ENCODE results near the gene SETBP1. TPM values are rescaled to one million over a fixed set of nuclear protein-coding genes. Genes with fewer than 3 reads are reported as not detected.
A peak's percentile ranks its signal among the peaks of the same experiment; 100 is the strongest.

The SETBP1 gene
- total RNA-seq, 4 donors from 2014 or later, result 3.3 to 86.6 (median 16.3) TPM

GRCh38 chr18:44838971-44839666 lies 158.4 kb downstream of the SETBP1 start:
- Histone ChIP-seq H3K27ac (peak overlapping the region in 1 of 4 donors; percentile 65), H3K4me1 (peaks cover 0 to 21% (median 8%) of the 10 kb centered on the region in 4 donors)

GRCh38 chr18:44840058-44840790 lies 159.5 kb downstream of the SETBP1 start:
- H3K27ac ChIP-seq, result no peak overlapping the region
- no peaks in the 10 kb centered on the region for H3K36me3 ChIP-seq
- H3K4me1 ChIP-seq, result peaks cover 0 to 21% (median 8%) of the 10 kb centered on the region in 4 donors
- TF ChIP-seq POLR2A (IDR thresholded peaks at IDR 0.05), result no peak
- TF ChIP-seq CTCF (IDR thresholded peaks at IDR 0.05), result no peak
- no peaks in the 10 kb centered on the region for H3K27me3 ChIP-seq
- no peak overlapping the region for H3K4me3 ChIP-seq
- no peak for DNase-seq
- no peaks in the 10 kb centered on the region for H3K9me3 ChIP-seq

More at GRCh38 chr18:44838971-44839666, 158.4 kb downstream of the SETBP1 start:
- TF ChIP-seq CTCF (IDR thresholded peaks at IDR 0.05), result no peak
- TF ChIP-seq POLR2A (IDR thresholded peaks at IDR 0.05), result no peak
- no peaks in the 10 kb centered on the region for H3K36me3 ChIP-seq
- no peaks in the 10 kb centered on the region for H3K27me3 ChIP-seq
- H3K9me3 ChIP-seq, result no peaks in the 10 kb centered on the region
- peak; percentile 58 to 91 (median 89) for DNase-seq
- H3K4me3 ChIP-seq, result no peak overlapping the region

GRCh38 chr18:44841221-44841620 lies 160.5 kb downstream of the SETBP1 start:
- no peak overlapping the region for H3K27ac ChIP-seq
- TF ChIP-seq CTCF (IDR thresholded peaks at IDR 0.05), result no peak
- TF ChIP-seq POLR2A (IDR thresholded peaks at IDR 0.05), result no peak
- H3K9me3 ChIP-seq, result no peaks in the 10 kb centered on the region
- H3K4me1 ChIP-seq, result peaks cover 0 to 16% (median 6%) of the 10 kb centered on the region in 4 donors
- no peak for DNase-seq
- no peak overlapping the region for H3K4me3 ChIP-seq
- H3K27me3 ChIP-seq, result no peaks in the 10 kb centered on the region
- no peaks in the 10 kb centered on the region for H3K36me3 ChIP-seq

GRCh38 chr18:44841752-44842587 lies 161.3 kb downstream of the SETBP1 start:
- peak in 1 of 3 donors; percentile 21 for DNase-seq
- TF ChIP-seq CTCF (IDR thresholded peaks at IDR 0.05) (no peak), POLR2A (IDR thresholded peaks at IDR 0.05) (no peak)
- H3K9me3 ChIP-seq, result no peaks in the 10 kb centered on the region
- no peaks in the 10 kb centered on the region for H3K27me3 ChIP-seq
- H3K36me3 ChIP-seq, result no peaks in the 10 kb centered on the region
- no peak overlapping the region for H3K4me3 ChIP-seq
- H3K27ac ChIP-seq, result no peak overlapping the region
- peaks cover 0 to 16% (median 6%) of the 10 kb centered on the region in 4 donors for H3K4me1 ChIP-seq

GRCh38 chr18:44842588-44843412 lies 162.1 kb downstream of the SETBP1 start:
- Histone ChIP-seq H3K4me1 (peaks cover 0 to 16% (median 6%) of the 10 kb centered on the region in 4 donors), H3K4me3 (no peak overlapping the region), H3K9me3 (no peaks in the 10 kb centered on the region), H3K36me3 (no peaks in the 10 kb centered on the region), H3K27ac (no peak overlapping the region), H3K27me3 (no peaks in the 10 kb centered on the region)
- DNase-seq, result no peak
- TF ChIP-seq CTCF (IDR thresholded peaks at IDR 0.05) (no peak), POLR2A (IDR thresholded peaks at IDR 0.05) (no peak)
